ENCODE results near the gene TRH.

GRCh38 chr3:129974833-129975704, 549 bp downstream of the TRH start:
- TF ChIP-seq CTCF (IDR thresholded peaks at IDR 0.05) (no peak), SMAD4 (CRISPR knock-in tag; IDR thresholded peaks at IDR 0.05) (no peak)
- TF ChIP-seq, protein P1, sequence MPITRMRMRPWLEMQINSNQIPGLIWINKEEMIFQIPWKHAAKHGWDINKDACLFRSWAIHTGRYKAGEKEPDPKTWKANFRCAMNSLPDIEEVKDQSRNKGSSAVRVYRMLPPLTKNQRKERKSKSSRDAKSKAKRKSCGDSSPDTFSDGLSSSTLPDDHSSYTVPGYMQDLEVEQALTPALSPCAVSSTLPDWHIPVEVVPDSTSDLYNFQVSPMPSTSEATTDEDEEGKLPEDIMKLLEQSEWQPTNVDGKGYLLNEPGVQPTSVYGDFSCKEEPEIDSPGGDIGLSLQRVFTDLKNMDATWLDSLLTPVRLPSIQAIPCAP (CRISPR knock-in tag; IDR thresholded peaks at IDR 0.05) = no peak
